PC-9 (cell line): ENCODE data around the gene FZD8. TPM values are rescaled to one million over a fixed set of nuclear protein-coding genes. Genes with fewer than 3 reads are reported as not detected.

Source experiments
- BruUV-seq: library from RNA; stranded (reverse); fragments of 400-500 nt; replicated peaks from 2 replicates; lab custom pipeline; 2021; lab: Mats Ljungman, UMichigan
- CTCF ChIA-PET: fragments of 300-600 bp; sonication (Branson Sonifier 250); formaldehyde crosslinking; loops from one replicate; lab custom pipeline; 2022; ENCODE audit warnings: antibody characterized with exemption; lab: Charles Lee
- POLR2A ChIA-PET: fragments of 300-600 bp; sonication (Branson Sonifier 250); formaldehyde crosslinking; loops from one replicate; lab custom pipeline; 2022; ENCODE audit warnings: antibody characterized with exemption; ENCODE audit not compliant: unreplicated experiment; lab: Charles Lee
- DNase-seq, 2 experiments: peaks; one replicate each; pipeline versions ENCODE4 v3.0.0 to v3.0.0-alpha.2; 2015 to 2022; ENCODE audit warnings: mixed read lengths in 1 of 2
- H2AFZ ChIP-seq: fragments of 200-600 bp; sonication (generic); 2 replicates; pipeline ENCODE4 v1.8.1; 2017; ENCODE audit warnings: antibody characterized with exemption
- H3F3A ChIP-seq: fragments of 200-600 bp; sonication (generic); 2 replicates; pipeline ENCODE4 v1.8.1; 2017; ENCODE audit warnings: antibody characterized with exemption, mild to moderate bottlenecking, low read depth; ENCODE audit not compliant: insufficient read depth
- H3K27ac ChIP-seq: fragments of 200-600 bp; sonication (generic); 2 replicates; pipeline ENCODE4 v1.6.1; 2016; ENCODE audit warnings: mixed run types
- H3K27me3 ChIP-seq: fragments of 200-600 bp; sonication (generic); 2 replicates; pipeline ENCODE4 v1.6.1; 2016; ENCODE audit warnings: low read depth, mixed run types; ENCODE audit not compliant: insufficient read depth
- H3K36me3 ChIP-seq: fragments of 200-600 bp; sonication (generic); 2 replicates; pipeline ENCODE4 v1.6.1; 2016; ENCODE audit warnings: low read depth, mixed run types
- H3K4me1 ChIP-seq: fragments of 200-600 bp; sonication (generic); replicated peaks from 2 replicates; pipeline ENCODE4 v1.6.1; 2016; ENCODE audit warnings: mixed run types; ENCODE audit not compliant: insufficient read depth
- H3K4me2 ChIP-seq: fragments of 200-600 bp; sonication (generic); 2 replicates; pipeline ENCODE4 v1.6.1; 2017; ENCODE audit warnings: mixed run types
- H3K4me3 ChIP-seq: fragments of 200-600 bp; sonication (generic); 2 replicates; pipeline ENCODE4 v1.6.1; 2016; ENCODE audit warnings: mixed run types
- H3K79me2 ChIP-seq: fragments of 200-600 bp; sonication (generic); 2 replicates; pipeline ENCODE4 v1.6.1; 2017; ENCODE audit warnings: low read depth, mixed run types
- H3K9me2 ChIP-seq: fragments of 200-600 bp; sonication (generic); 2 replicates; pipeline ENCODE4 v1.8.1; 2017; ENCODE audit warnings: mild to moderate bottlenecking; ENCODE audit not compliant: insufficient read depth
- H3K9me3 ChIP-seq: fragments of 200-600 bp; sonication (generic); 2 replicates; pipeline ENCODE4 v1.8.1; 2016; ENCODE audit warnings: low read depth; ENCODE audit not compliant: insufficient read depth
- H4K20me1 ChIP-seq: fragments of 200-600 bp; sonication (generic); 2 replicates; pipeline ENCODE4 v1.8.1; 2017; ENCODE audit not compliant: insufficient read depth
- EZH2 ChIP-seq: fragments of 200-600 bp; sonication (generic); IDR thresholded peaks from 2 replicates; pipeline ENCODE4 v1.8.0; 2017; ENCODE audit warnings: antibody characterized with exemption, low read depth
- intact Hi-C: fragments of 100-400 bp; cut with micrococcal nuclease; formaldehyde crosslinking; loops from one replicate; pipeline ENCODE4 v1.10.0; 2022; ENCODE audit not compliant: unreplicated experiment
- total RNA-seq: library from RNA; stranded (reverse); gene quantifications from 2 replicates; pipeline ENCODE4 v1.2.3, GENCODE V29; 2021
- TF ChIP-seq, protein P1 (sequence below): fragments of 200-600 bp; sonication (generic); conservative IDR thresholded peaks from 2 replicates; pipeline ENCODE4 v1.6.1; 2017; ENCODE audit warnings: mixed run types, antibody characterized with exemption, mild to moderate bottlenecking, moderate library complexity

Gene FZD8
- total RNA-seq, 1 experiment from 2014 or later: not detected

DNA sequence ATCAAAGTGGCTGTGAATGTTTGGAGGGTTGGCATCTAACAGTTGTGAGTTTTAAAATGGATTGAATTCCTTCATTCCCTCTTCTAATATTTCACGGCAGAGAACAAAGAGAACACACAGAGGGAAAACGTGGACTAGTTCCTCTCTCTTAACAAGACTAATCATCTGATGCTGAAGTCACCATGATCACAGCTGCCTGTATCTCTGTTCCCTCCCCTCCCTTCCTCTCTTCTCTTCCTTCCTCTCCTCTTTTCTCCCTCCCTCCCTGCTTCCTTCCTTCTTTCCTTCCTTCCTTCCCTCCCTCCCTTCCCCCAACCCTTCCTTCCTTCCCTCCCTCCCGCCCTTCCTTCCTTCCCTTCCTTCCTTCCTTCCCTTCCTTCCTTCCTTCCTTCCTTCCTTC is 47.0 kb downstream of the FZD8 start:
- no peaks in the 10 kb centered on the region for H3K9me3 ChIP-seq
- H3K4me3 ChIP-seq: no peak overlapping the region
- no peak overlapping the region for H3K27ac ChIP-seq
- ChIA-PET POLR2A (no interaction called here), CTCF (no interaction called here)
- no peak for TF ChIP-seq EZH2
- TF ChIP-seq, protein P1, sequence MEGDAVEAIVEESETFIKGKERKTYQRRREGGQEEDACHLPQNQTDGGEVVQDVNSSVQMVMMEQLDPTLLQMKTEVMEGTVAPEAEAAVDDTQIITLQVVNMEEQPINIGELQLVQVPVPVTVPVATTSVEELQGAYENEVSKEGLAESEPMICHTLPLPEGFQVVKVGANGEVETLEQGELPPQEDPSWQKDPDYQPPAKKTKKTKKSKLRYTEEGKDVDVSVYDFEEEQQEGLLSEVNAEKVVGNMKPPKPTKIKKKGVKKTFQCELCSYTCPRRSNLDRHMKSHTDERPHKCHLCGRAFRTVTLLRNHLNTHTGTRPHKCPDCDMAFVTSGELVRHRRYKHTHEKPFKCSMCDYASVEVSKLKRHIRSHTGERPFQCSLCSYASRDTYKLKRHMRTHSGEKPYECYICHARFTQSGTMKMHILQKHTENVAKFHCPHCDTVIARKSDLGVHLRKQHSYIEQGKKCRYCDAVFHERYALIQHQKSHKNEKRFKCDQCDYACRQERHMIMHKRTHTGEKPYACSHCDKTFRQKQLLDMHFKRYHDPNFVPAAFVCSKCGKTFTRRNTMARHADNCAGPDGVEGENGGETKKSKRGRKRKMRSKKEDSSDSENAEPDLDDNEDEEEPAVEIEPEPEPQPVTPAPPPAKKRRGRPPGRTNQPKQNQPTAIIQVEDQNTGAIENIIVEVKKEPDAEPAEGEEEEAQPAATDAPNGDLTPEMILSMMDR: no peak
- DNase-seq: no peak
- H3K4me2 ChIP-seq: no peak overlapping the region
- intact Hi-C loops: no loop called here
- H3K9me2 ChIP-seq: no peaks in the 10 kb centered on the region
- peaks cover 12% of the 10 kb centered on the region; the same call in 1 of the 2 replicates for H3K27me3 ChIP-seq
- BruUV-seq: no TSS peak
- H3K4me1 ChIP-seq: no peaks in the 10 kb centered on the region
- no peaks in the 10 kb centered on the region for H3K36me3 ChIP-seq
- no peaks in the 10 kb centered on the region for H3F3A ChIP-seq
- no peak overlapping the region for H2AFZ ChIP-seq
- no peaks in the 10 kb centered on the region for H3K79me2 ChIP-seq
- no peaks in the 10 kb centered on the region for H4K20me1 ChIP-seq

DNA sequence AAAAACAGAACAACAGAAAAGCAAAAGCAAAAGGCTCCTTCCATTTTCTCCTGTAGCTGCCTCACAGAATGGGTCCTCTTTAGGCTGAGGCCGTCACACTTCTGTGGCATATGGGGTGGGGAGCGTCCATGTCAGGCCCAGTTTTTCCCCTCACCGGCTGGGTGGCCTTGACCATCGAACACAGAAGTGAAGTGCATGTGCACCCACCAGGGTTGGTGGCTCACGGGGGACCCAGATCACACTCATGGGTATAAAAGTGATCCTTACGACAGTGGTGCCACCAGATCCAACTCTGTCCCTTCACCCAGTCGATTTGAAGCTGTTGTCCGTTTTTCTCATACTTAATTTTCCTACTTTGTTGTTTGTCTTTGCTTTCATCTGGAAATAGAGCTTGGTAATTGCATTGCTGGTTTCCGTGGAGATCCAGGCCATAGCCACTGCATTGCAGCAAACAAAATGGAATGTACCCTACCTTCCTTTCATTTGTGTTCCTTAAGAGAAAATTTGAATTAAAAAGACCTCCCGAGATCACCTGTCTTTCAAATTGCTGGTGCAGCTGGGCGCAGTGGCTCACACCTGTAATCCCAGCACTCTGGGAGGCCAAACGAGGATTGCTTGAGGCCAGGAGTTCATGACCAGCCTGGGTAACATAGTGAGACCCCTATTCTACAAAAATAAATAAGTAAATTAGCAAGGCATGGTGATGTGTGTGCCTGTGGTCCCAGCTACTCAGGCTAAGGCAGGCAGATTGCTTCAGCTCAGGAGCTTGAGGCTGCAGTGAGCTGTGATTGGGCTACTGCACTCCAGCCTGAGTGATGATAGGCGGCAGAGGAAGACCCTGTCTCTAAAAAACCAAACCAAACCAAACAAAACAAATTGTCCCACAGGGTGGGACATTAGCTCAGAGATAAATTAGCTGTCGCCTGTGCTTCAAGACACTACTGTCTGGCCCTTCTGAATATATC is 47.7 kb downstream of the FZD8 start:
- Histone ChIP-seq H3K9me2 (no peaks in the 10 kb centered on the region), H3K79me2 (no peaks in the 10 kb centered on the region), H3K36me3 (no peaks in the 10 kb centered on the region), H3K27ac (no peak overlapping the region), H3K4me2 (no peak overlapping the region), H3K4me1 (no peaks in the 10 kb centered on the region), H3K27me3 (peaks cover 5% of the 10 kb centered on the region; the same call in 1 of the 2 replicates), H3K9me3 (no peaks in the 10 kb centered on the region), H3F3A (no peaks in the 10 kb centered on the region), H3K4me3 (no peak overlapping the region), H4K20me1 (no peaks in the 10 kb centered on the region), H2AFZ (no peak overlapping the region)
- no peak for TF ChIP-seq EZH2
- TF ChIP-seq, protein P1: no peak
- DNase-seq: no peak
- ChIA-PET POLR2A (no interaction called here), CTCF (no interaction called here)
- intact Hi-C loops: no loop called here
- BruUV-seq: no TSS peak

DNA sequence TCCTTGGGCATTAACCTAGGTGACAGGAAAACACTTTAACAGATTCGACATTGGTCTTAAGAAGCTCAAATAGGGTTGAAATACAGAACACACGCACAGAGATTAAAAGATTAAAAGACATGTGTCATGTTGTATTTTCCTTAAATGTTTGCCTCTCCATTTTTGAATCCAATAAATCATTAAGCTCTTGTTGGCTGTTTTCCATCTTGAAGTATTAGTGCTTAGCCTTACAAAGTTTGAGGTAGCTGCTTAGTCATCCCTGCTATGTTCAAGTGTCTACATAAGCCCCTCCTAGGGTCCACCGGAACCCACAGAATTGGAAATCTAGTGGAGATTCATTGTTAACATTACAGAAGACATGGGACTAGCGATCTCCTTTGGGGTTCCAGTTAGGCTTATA is 49.7 kb downstream of the FZD8 start:
- Histone ChIP-seq H3K79me2 (no peaks in the 10 kb centered on the region), H2AFZ (no peak overlapping the region), H3K4me3 (no peak overlapping the region), H3F3A (no peaks in the 10 kb centered on the region), H3K27ac (no peak overlapping the region), H3K9me3 (no peaks in the 10 kb centered on the region), H3K4me1 (no peaks in the 10 kb centered on the region), H3K4me2 (no peak overlapping the region), H3K36me3 (no peaks in the 10 kb centered on the region), H4K20me1 (no peaks in the 10 kb centered on the region), H3K9me2 (no peaks in the 10 kb centered on the region), H3K27me3 (peaks cover 5% of the 10 kb centered on the region; the same call in 1 of the 2 replicates)
- ChIA-PET CTCF (no interaction called here), POLR2A (no interaction called here)
- no peak for DNase-seq
- intact Hi-C loops: no loop called here
- no TSS peak for BruUV-seq
- TF ChIP-seq, protein P1: no peak
- TF ChIP-seq EZH2: no peak
